GM18507 (cell line): Measurements from ENCODE around the gene DEDD.

ENCODE experiments used
- DNase-seq: peaks from one replicate; pipeline ENCODE4 v3.0.0; 2011; ENCODE audit warnings: low read depth; ENCODE audit not compliant: insufficient read length; ENCODE audit errors: extremely low spot score
- FAIRE-seq: peaks from 2 replicates; lab custom pipeline; 2011; peaks lifted over from hg19 to GRCh38; lab: Jason Lieb, UNC

Gene DEDD

DNA sequence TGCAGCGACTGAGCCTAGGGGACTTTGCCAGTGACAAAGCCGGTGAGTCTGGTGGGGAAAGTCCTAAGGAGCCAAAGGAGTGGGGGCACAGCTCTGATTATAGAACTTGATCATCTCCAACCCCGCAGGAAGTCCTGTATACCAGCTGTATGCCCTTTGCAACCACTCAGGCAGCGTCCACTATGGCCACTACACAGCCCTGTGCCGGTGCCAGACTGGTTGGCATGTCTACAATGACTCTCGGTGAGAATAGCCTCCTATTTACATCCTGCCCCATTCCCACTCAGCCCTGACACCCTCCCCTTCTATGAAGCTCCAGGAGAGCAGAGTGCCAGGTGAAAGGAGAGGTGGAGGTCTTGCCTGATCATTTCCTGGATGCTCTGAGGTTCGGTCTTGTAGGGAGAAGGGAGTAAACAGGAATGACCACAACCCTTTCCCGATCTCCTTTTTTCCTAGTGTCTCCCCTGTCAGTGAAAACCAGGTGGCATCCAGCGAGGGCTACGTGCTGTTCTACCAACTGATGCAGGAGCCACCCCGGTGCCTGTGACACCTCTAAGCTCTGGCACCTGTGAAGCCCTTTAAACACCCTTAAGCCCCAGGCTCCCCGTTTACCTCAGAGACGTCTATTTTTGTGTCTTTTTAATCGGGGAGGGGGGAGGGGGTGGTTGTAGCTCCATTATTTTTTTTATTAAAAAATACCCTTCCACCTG is 32.6 kb upstream of the DEDD start:
- FAIRE-seq (no peak), DNase-seq (no peak)

DNA sequence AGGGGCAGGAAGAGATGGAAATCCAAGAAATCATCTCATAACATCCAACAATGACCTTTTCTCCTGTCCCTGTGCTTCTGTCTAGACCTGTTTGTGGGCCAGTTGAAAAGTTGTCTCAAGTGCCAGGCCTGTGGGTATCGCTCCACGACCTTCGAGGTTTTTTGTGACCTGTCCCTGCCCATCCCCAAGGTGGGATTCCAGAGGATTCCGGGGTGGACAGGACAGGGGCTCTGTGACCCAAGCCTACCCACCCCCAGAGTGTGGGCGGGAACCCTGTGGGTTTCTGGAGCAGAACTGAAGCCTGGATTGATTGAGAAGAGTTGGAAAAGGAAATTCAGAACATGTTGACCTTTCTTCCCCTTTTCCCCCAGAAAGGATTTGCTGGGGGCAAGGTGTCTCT is 31.3 kb upstream of the DEDD start:
- FAIRE-seq, result no peak

DNA sequence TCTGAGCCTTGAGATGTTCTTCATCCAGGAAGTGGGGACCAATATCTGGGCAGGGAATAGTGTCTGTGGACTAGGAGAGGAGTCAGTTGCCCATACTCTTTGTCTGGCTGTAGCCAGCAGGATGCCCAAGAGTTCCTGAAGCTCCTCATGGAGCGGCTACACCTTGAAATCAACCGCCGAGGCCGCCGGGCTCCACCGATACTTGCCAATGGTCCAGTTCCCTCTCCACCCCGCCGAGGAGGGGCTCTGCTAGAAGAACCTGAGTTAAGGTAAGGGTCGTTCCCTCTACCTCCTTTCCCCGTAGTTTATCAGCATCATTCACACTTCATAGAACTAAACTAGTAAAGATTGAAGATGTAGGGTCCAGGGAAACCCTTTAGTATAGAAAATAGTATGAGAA is 30.3 kb upstream of the DEDD start:
- FAIRE-seq (no peak), DNase-seq (no peak)

More for the DNA sequence above, 31.3 kb upstream of the DEDD start:
- DNase-seq, result no peak

DNA sequence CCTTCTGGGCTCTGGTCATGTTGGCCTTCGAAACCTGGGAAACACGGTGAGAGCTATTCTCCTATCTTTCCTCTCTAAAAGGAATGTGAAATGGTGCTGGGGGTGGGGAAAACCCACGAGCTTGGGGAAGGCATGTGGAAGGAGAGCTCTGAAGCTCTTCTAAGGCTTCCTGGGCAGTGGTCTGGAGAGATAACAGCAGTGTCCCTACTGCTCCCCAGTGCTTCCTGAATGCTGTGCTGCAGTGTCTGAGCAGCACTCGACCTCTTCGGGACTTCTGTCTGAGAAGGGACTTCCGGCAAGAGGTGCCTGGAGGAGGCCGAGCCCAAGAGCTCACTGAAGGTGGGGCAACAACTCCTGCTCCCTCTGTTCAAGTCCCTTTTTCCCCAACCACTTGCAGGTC is 29.6 kb upstream of the DEDD start:
- DNase-seq (no peak), FAIRE-seq (no peak)

DNA sequence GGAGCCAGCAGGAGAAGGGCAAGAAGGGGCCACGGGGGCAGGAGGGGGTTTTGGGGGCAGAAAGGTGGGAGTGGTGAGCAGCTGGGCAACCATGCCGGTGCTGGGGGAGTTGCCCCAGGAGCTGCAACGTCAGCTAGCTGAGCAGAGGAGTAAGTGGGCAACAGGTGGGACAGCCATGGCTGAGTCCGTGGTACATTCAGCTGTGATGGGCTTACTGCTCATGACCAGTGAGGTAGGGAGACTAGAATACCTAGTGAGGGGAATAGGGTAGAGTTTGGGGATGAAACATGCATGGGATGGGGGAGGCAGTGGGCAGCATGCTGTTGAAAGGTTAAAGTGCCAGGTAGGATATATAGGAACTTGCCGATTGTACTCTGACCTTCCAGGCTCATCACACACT is 29.2 kb upstream of the DEDD start:
- FAIRE-seq (no peak), DNase-seq (no peak)

DNA sequence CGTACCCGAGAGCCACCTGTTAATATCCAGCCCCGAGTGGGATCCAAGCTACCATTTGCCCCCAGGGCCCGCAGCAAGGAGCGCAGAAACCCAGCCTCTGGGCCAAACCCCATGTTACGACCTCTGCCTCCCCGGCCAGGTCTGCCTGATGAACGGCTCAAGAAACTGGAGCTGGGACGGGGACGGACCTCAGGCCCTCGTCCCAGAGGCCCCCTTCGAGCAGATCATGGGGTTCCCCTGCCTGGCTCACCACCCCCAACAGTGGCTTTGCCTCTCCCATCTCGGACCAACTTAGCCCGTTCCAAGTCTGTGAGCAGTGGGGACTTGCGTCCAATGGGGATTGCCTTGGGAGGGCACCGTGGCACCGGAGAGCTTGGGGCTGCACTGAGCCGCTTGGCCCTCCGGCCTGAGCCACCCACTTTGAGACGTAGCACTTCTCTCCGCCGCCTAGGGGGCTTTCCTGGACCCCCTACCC is 28.2 kb upstream of the DEDD start:
- no peak for DNase-seq
- no peak for FAIRE-seq

DNA sequence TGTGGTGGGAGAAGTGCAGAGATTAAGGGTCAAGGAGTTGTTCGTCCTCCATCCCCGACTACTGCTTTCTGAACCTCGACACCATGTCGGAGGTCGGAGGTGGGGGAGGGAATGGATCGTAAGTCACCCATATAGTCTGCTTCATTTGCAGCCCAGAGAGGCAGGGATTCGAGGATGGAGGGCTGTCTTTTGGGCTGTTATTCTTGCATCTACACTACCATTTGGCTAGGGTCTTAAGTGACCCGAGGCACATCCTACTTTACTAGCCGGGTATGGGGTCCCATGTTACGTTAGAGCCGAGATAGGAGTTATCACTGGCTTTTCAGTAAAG is 27.4 kb upstream of the DEDD start:
- no peak for DNase-seq
- no peak for FAIRE-seq

DNA sequence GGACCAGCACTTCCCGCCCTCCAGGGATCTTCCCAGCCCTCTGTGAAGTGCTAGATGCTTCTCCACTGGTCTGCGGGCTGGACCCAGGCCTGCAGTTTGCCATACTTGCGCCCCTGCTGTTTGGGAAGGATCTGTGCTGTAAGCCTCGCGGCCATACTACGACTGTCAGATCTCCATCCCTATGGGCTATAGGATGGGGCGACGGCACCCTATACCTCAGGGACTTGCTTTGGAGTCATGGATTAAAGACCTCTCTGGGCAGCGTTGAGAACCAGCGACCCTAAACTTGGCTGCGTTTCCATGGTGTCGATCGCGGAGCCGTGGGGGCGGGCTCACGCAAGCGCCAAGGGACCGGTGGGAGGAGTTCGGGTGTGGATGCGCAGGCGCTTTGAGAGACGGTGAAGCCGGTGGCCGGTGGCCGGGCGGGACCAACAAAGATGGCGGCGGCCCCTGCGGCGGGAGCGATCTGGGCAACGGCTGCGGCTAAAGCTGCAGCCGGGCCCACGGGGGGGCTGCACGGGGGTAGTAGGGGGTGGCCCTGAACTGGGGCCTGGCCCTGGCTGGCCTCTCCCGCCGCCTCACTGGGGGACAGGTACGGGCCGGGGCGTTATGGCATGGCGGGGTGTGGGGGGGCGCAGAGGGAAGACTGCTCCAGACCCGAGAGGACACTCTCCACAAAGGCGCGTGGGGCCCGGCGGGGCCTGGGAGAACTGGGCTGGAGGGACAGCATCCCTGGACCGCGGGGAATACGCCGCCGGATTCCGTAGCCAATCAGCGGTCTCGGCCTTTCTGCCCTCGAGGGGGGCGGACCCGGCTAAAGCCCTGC is 26.8 kb upstream of the DEDD start, which contains the start of gene USP21:
Gene USP21 (plus strand): TSS at position 414 of the 826 bp plus-strand sequence. CDS start 1,141 bp downstream, outside the sequence.
- peak; percentile 81 for FAIRE-seq
- DNase-seq, result peak; percentile 91

DNA sequence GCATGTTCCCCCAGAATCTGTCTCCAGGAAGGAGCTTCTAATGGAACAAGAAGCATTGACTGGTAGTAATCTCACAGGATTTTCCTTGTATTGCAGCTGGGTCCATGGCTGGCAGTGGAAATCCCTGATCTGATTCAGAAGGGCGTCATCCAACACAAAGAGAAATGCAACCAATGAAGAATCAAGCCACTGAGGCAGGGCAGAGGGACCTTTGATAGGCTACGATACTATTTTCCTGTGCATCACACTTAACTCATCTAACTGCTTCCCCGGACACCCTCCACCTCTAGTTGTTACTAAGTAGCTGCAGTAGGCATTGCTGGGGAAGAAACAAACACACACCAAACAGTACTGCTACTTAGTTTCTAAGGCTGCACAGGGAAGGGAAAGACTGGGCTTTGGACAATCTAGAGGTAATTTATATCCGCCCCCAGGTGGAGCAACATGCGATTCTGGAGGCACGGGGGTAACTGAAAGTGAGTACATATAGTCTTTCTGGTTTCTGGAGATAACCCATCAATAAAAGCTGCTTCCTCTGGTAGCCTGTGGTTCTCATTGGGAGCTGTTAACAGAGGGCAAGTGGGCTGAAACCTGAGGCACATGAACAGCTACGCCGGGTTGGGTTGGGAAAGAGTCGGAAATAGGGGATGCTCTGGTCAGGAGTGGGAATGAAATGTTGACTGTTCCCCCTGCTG is 26.0 kb upstream of the DEDD start:
- no peak for FAIRE-seq
- DNase-seq, result no peak

DNA sequence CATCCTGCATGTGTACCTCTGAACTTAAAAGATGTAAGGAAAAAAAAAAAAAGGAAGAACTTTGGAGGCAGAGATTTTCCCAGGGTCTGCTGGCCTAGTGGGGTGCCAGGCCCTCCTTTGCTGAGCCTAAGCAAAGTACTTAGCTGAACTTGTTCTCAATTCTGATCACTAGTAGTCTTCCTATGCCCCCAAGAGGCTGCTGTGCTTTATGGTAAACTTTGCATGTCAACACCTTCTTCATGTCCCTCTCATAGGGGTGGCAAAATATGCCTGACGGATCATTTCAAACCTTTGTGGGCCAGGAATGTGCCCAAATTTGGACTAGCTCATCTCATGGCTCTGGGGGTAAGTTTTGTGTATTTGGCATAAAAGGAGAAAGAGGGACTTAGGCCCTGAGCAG is 25.4 kb upstream of the DEDD start:
- FAIRE-seq, result no peak
- DNase-seq, result no peak

DNA sequence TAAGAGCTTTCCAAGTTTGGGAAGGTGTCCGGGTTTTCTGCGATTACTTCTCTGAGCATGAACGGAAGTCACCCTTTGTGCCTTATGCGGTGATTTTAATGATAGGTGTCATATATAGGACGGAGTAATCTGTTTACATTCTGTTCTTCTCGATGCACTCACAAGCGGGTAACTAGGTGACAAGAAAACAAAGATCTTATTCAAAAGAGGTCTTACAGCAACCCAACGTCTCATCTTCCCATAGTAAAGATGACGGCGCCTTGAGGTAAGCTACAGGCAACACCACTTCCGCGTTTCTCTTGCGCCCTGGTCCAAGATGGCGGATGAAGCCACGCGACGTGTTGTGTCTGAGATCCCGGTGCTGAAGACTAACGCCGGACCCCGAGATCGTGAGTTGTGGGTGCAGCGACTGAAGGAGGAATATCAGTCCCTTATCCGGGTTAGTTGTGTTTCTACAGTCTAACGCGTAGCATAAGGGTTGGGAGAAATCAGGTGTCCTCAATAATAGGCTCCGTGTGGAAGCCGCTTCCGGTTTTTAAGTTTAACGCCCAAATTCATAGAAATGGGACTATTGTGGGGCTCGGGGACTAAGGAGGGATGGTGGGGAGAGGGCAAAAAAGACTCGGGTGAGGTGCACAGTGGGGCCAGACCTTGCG is 21.3 kb upstream of the DEDD start, which contains the start of gene UFC1:
Gene UFC1 (plus strand): TSS at position 297 of the 656 bp plus-strand sequence. CDS start 20 bp downstream, at position 317.
- FAIRE-seq (peak; percentile 90), DNase-seq (peak; percentile 75)

DNA sequence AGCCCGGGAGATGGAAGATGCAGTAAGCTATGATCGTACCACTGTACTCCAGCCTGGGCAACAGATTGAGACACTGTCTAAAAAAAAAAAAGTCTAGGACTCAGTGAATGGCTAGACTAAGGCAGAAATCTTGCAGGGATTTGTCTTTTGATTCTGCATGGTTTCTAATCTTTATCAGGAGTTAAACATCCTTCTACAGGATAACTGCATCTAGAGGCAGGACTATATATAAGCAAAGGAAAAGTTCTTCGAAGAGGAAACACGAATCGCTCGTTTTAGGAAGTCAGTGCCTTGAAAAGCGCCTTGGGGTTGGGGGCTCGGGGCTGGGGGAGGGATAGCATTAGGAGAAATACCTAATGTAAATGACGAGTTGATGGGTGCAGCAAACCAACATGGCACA is 20.7 kb upstream of the DEDD start:
- no peak for DNase-seq
- no peak for FAIRE-seq

DNA sequence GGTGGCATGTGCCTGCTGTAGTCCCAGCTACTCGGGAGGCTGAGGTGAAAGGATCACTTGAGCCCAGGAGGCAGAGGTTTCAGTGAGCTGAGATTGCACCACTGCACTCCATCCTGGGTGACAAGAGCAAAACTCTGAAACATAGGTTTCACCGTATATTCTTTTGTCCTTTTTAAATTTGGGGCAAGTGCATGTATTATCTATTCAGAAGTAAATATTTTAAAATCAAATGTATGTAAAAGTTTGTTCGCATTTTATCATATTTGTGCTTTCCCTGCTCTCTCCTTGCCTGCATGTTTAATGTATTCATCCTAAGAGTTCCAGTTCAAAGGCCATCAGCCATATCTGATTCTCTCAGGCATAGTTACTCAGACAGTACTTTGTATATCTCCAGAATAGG is 13.4 kb upstream of the DEDD start:
- FAIRE-seq, result no peak
- DNase-seq, result no peak

DNA sequence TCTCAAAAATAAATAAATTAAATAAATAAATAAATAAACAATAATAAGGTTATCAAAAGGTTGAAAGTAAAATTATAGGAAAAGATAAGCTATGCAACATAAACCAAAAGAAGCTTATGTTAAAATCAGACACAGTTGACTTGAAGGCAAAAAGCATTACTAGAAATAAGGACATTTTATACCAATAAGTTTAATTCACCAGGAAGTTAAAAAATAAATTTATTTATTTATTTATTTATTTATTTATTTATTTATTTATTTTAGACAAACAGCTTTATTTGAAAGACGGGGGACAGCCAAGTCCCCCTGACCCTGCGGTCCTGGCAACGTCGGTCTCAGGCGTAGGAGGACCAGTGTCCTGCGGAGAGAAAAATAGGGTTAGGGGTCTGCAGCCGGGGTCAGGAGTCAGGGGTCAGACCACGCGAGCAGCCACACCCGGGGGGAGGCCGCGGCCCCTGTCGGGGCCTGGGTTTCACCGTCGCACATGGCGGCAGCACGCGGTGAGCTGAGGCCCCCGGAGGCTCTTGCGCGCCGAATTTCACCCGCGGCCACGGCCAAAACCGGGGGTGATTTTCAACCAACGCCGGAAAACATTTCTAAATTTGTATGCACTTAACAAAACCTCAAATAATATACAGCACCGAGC is 8.4 kb upstream of the DEDD start:
- FAIRE-seq, result no peak

DNA sequence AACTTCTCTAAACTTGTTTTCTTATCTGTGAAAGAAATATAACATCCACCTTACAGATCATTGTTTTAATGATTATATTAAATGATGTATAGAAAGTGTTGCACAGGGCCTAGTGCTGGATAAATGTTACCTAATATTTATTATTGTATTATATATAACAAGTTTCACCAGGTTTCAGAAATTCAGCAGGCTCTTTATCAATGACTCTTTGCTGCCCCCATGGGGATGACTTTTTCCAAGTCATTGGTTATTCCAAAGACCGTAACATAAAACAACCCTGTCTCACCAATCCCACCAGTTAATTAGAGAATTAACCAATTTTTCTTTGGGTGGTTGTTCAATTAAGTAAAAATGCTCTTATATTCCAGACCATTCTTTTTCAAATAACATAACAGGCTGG is 7.3 kb upstream of the DEDD start:
- FAIRE-seq (no peak), DNase-seq (no peak)

More for the DNA sequence above, 8.4 kb upstream of the DEDD start:
- no peak for DNase-seq

DNA sequence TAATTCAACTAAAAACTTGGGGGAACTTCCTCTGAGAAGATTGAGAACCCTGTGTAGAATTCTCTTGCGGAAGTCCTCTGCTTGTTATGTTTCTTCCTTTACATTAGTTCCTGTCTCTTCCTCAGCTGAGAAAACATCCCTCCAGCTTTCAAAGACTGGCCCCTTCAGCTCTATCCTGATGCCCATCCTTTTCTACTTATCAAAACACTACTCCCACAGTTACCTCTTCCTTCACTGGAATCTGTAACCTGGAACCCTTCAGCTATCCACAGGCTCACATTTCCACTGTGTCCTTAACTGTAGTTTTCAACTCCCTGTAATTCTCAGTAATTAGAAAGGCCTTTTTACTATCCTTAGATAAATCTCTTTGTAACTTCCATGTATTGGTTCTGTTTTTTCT is 6.0 kb upstream of the DEDD start:
- FAIRE-seq (no peak), DNase-seq (no peak)

DNA sequence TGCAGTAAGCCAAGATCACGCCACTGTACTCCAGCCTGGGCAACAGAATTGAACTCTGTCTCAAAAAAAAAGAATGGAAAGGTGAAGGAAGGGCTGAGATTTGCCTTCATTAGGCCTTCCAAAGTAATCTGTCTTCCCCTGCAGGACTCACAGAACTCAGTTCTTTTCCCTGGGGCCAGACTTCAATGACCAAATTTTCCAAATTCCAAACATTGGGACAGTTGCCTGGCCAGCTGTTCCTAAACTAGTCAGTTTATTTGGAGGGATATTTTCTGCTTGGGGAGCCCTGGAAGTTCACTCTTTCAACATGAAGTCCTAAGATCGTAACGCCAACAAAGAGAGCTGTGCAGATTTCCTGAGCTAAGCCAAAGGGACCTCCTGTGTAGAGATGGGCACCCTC is 5.4 kb upstream of the DEDD start:
- no peak for DNase-seq
- no peak for FAIRE-seq

DNA sequence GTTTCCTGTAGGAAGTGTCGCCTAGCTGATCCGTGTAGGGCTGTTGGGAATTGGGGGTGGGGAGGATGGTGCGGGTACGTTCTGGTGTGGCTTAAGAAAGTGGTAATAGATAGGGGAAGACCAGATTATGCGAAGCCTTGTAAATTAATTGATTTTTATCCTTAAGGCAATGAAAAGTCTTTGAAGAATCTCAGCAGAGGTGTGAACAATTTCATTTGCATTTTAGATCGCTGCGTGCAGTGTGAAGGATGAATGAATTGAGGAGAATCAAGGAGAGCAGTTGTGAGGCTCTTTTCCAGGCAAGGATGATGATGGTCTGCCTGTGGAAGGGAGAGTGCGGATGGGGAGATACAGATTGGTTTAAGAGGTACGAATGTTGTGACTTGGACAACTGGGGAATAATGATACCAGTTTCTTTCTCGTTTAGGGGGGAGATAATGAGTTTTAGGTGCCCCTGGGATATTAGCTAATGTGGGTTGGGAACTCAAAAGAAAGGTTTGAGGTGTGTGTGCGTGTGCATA is 813 bp upstream of the DEDD start:
- DNase-seq (no peak), FAIRE-seq (no peak)
